ENCODE data around the gene ZFYVE28.

The ZFYVE28 gene

GRCh38 chr4:2408976-2409375, 9.5 kb downstream of the ZFYVE28 start:
- no peak for DNase-seq

GRCh38 chr4:2408401-2408958, 10.0 kb downstream of the ZFYVE28 start:
- peak; percentile 6 for DNase-seq

GRCh38 chr4:2407991-2408342, 10.5 kb downstream of the ZFYVE28 start:
- no peak for DNase-seq

GRCh38 chr4:2406920-2407319, 11.5 kb downstream of the ZFYVE28 start:
- no peak for DNase-seq

- no peak for DNase-seq
These were observed 12.0 kb downstream of the ZFYVE28 start for GRCh38 chr4:2406406-2406805.

- DNase-seq = no peak
These were observed 15.5 kb downstream of the ZFYVE28 start for GRCh38 chr4:2402941-2403340.

- no peak for DNase-seq
These were observed 16.2 kb downstream of the ZFYVE28 start for GRCh38 chr4:2402048-2402842.

GRCh38 chr4:2401610-2401983, 16.8 kb downstream of the ZFYVE28 start:
- DNase-seq = no peak

- DNase-seq = no peak
These were observed 17.4 kb downstream of the ZFYVE28 start for GRCh38 chr4:2400841-2401609.

GRCh38 chr4:2399631-2400190, 18.7 kb downstream of the ZFYVE28 start:
- no peak for DNase-seq

- DNase-seq = no peak
These were observed 19.2 kb downstream of the ZFYVE28 start for GRCh38 chr4:2399216-2399615.

- no peak for DNase-seq
These were observed 20.7 kb downstream of the ZFYVE28 start for GRCh38 chr4:2397596-2398379.

GRCh38 chr4:2396781-2397368, 21.6 kb downstream of the ZFYVE28 start:
- no peak for DNase-seq

GRCh38 chr4:2395584-2395983, 22.9 kb downstream of the ZFYVE28 start:
- DNase-seq = no peak

GRCh38 chr4:2395038-2395437, 23.4 kb downstream of the ZFYVE28 start:
- no peak for DNase-seq

- DNase-seq = no peak
These were observed 23.9 kb downstream of the ZFYVE28 start for GRCh38 chr4:2394528-2394927.

- DNase-seq = no peak
These were observed 24.8 kb downstream of the ZFYVE28 start for GRCh38 chr4:2393353-2394270.

- no peak for DNase-seq
These were observed 27.5 kb downstream of the ZFYVE28 start for GRCh38 chr4:2390784-2391421.

GRCh38 chr4:2390146-2390545, 28.3 kb downstream of the ZFYVE28 start:
- DNase-seq = no peak

GRCh38 chr4:2389691-2390090, 28.8 kb downstream of the ZFYVE28 start:
- no peak for DNase-seq
